Rectal smooth muscle tissue (tissue), 1 donor: ENCODE results near the gene PLXDC1.

Experiments
- H3K27ac ChIP-seq: one replicate; pipeline ENCODE4 v1.7.0; 2013; ENCODE audit warnings: low read depth, low read length, inconsistent platforms
- H3K27me3 ChIP-seq: one replicate; pipeline ENCODE4 v1.7.0; 2013; ENCODE audit warnings: low read length; ENCODE audit not compliant: control insufficient read depth, insufficient read depth
- H3K36me3 ChIP-seq: one replicate; pipeline ENCODE4 v1.7.0; 2013; ENCODE audit warnings: low read length; ENCODE audit not compliant: control insufficient read depth, insufficient read depth
- H3K4me1 ChIP-seq: one replicate; pipeline ENCODE4 v1.7.0; 2013; ENCODE audit warnings: low read length; ENCODE audit not compliant: control insufficient read depth, insufficient read depth
- H3K4me3 ChIP-seq: one replicate; pipeline ENCODE4 v1.7.0; 2013; ENCODE audit warnings: low read length
- H3K9ac ChIP-seq: one replicate; pipeline ENCODE4 v1.7.0; 2013; ENCODE audit warnings: low read length

Gene PLXDC1

DNA sequence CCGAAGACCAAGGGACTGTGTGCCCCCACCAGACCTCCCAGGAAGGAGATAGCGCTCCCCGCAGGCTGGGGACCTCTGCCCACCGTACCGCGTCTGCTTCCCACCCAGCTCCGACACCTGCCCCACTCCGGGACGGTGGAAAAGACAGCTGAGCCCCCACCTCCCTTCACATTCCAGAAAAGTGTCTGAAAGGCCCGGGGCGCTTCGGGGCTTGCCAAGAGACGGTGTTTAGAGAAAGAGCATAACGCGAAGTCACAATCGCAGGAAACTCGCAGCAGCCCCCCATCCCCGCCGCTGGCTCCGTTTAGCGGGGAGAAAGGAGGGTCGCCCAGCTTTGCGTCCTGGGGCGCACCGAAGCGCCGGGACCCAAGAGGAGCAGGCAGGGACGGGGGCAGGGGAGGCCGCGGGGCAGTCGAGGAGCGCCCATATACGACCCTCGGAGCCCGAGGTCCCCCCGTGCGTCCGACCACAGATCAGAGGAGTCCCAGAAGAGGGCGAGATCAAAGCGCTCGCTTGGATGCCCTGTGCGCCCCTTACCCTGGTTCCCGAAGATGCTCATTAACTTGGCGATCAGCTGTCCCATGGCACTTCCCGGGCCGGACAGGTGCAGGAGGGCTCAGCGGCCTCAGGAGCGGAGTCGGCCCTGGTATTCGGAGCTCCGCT, 13.9 kb upstream of the PLXDC1 start:
- Histone ChIP-seq H3K9ac (no peak overlapping the region), H3K36me3 (no peaks in the 10 kb centered on the region), H3K27me3 (no peaks in the 10 kb centered on the region), H3K27ac (no peak overlapping the region), H3K4me3 (peak overlapping the region; percentile 76), H3K4me1 (peaks cover 2% of the 10 kb centered on the region)

DNA sequence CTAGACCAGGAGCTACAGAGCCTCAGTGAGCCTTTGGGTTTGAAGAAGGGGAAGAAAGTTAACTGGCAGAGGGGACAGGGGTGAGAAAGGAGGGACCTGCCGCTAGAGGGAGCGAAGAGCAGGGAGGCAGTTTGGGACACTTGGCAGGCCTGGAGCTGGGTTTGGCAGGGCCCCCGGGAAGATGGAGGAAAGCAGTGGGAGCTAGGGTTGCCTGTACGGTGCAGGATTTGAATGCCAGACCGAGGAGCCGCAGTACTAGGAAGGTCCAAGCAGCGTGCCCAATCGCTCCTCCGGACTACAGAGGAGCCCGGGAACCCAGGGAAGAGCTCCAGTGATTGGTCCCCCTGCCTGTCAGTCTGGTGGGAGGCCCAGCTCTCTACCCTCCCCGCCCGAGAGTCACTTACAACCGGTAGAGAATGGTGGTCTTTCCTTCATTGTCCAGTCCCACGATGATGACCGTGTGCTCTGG, 13.3 kb upstream of the PLXDC1 start:
- no peak overlapping the region for H3K27ac ChIP-seq
- no peak overlapping the region for H3K9ac ChIP-seq
- H3K36me3 ChIP-seq, result no peaks in the 10 kb centered on the region
- H3K4me3 ChIP-seq, result peak overlapping the region; percentile 76
- H3K27me3 ChIP-seq, result no peaks in the 10 kb centered on the region
- H3K4me1 ChIP-seq, result peaks cover 2% of the 10 kb centered on the region

DNA sequence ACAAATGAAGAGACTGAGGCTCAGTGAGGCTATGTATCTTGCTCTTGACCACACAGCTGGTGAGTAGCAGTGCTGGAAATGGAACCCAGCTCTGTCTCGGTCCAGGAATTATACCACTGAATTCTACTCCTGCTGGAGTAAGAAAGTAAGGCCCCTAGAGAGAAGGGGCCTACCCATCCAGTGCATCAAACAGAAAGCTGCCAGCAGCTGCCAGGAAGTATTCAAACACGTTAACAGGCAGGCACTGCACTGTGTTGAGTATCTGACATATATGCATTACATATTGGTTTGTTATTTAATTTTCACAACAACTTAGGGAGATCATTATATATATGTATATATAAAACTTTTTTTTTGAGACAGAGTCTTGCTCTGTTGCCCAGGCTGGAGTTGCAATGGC, 10.5 kb upstream of the PLXDC1 start:
- H3K27me3 ChIP-seq, result no peaks in the 10 kb centered on the region
- no peaks in the 10 kb centered on the region for H3K36me3 ChIP-seq
- H3K4me1 ChIP-seq, result peaks cover 2% of the 10 kb centered on the region
- H3K9ac ChIP-seq, result no peak overlapping the region
- H3K4me3 ChIP-seq, result no peak overlapping the region
- H3K27ac ChIP-seq, result no peak overlapping the region

DNA sequence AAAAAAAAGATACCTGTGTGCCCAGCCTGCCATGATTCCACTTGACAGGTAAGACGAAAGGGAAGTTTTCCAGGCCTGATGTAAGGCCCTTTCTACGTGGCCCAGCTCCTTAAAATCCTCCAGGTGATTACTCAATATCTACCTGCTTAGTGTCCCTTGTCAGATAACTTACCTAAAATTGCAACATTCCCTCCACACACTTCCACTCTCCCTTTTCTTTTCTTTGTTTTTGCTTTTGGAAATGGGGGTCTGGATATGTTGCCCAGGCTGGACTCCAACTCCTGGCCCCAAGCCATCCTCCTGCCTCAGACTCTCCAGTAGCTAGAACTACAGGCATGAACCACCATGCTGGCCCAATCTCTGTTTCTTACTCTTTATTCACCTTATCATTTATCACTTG, 7.2 kb upstream of the PLXDC1 start:
- Histone ChIP-seq H3K36me3 (no peaks in the 10 kb centered on the region), H3K27me3 (no peaks in the 10 kb centered on the region), H3K9ac (no peak overlapping the region), H3K4me1 (no peaks in the 10 kb centered on the region), H3K4me3 (no peak overlapping the region), H3K27ac (no peak overlapping the region)

DNA sequence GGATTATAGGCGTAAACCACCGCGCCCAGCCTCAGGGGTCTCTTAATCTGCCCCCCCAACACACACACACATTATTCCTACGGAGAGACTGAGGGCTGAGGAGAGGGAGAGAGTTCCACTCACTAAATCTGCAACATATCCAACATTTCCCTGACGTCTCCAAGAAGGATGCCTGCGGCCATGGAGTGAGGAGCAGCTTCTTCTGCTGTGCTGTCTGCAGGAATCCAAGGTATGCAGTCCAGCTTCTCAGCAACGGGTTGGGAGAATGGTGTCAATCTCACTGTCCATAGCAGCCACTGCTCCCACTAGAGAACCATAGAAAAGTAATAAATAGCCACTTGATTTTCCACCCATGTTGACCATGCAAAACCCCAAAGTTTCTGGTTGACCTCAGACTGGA, 5.1 kb upstream of the PLXDC1 start:
- H3K4me3 ChIP-seq, result no peak overlapping the region
- no peaks in the 10 kb centered on the region for H3K36me3 ChIP-seq
- H3K9ac ChIP-seq, result no peak overlapping the region
- no peaks in the 10 kb centered on the region for H3K27me3 ChIP-seq
- H3K27ac ChIP-seq, result no peak overlapping the region
- H3K4me1 ChIP-seq, result no peaks in the 10 kb centered on the region

DNA sequence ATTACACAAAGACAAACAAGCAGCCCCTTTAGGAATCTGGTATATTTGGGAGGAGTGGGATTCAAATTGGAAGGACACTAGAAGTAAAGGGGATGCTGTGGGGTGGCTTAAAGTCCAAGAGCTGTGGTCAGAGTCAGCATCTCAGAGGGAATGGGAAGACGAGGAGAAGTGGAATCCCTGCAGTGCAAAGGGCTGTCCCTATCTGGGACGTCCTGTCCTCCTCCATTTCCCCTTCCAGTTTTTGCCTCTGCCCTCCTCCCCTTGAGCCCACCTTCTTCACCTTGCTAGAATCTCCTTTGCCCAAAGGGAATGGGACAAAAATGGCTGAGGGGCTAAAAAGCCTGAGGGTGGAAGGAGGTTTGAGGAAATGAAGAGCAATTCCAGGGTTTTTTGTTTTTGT, 4.2 kb upstream of the PLXDC1 start:
- Histone ChIP-seq H3K27me3 (peaks cover 4% of the 10 kb centered on the region), H3K36me3 (no peaks in the 10 kb centered on the region), H3K4me3 (no peak overlapping the region), H3K9ac (no peak overlapping the region), H3K27ac (no peak overlapping the region), H3K4me1 (no peaks in the 10 kb centered on the region)

DNA sequence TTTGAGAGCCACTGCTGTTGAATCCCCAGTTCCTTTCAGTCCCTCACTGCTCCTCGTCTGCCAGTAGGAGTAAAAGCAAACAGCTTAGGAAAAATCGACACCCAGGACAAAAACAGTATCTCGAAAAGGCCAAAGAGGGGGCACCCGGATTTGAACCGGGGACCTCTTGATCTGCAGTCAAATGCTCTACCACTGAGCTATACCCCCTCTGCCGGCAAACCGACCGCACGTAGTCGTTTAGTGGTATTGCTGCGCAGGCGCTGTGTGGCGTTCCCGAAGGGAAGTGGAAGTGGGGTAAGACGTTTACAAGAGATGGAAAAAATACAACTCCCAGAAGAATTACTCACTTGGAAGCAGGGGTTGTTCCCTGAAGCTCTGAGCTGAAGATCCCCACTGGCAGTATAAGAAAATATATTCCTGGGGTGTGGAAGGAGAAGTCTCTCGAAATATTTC, 2.2 kb upstream of the PLXDC1 start:
- H3K4me1 ChIP-seq, result no peaks in the 10 kb centered on the region
- peak overlapping the region; percentile 99 for H3K4me3 ChIP-seq
- H3K9ac ChIP-seq, result peak overlapping the region; percentile 85
- no peaks in the 10 kb centered on the region for H3K36me3 ChIP-seq
- peak overlapping the region; percentile 81 for H3K27ac ChIP-seq
- H3K27me3 ChIP-seq, result peaks cover 6% of the 10 kb centered on the region

DNA sequence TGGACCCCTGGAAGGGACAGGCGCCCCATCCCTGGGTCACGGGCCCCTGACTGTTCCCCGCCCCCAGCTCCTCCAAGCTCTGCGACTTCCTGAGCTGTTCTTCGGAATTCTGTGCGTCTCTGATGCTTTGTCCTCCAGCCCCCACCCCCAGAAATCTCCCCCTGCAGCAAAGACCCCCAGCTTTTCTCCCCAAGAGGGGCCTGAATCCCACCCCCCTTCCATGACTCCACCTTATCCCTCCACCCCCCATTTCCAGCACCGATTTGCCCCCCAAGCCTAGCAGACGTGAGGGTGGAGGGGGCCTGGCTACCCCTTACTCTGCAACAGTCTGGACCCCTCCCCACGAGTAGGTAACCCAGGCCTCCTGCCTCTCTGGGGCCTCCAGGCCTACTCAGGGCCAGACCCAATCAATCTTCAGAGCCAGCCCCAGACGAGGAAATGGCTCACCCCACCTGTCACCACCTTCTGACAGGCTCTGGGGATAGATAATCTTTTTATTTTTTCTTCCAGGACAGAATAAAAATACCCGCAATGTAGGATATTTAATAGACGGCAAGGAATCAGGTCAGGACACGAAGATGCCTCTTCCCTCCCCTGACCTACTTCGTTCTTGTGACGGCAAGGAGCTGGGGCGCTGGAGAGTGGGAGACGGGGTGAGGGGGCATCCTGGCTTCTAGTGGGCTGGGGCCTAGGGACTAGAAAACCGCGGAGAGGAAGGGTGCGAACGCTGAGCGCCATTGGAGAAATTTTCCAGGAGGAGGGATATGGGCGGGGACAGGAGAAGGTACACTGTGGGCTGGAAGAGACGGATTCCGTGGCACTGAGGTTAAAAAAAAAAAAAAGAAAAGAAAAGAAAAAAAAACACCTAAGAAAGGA, 744 bp upstream of the PLXDC1 start:
- H3K27me3 ChIP-seq, result peaks cover 6% of the 10 kb centered on the region
- H3K27ac ChIP-seq, result peak overlapping the region; percentile 43
- H3K4me3 ChIP-seq, result peak overlapping the region; percentile 64
- H3K36me3 ChIP-seq, result no peaks in the 10 kb centered on the region
- H3K4me1 ChIP-seq, result no peaks in the 10 kb centered on the region
- no peak overlapping the region for H3K9ac ChIP-seq

DNA sequence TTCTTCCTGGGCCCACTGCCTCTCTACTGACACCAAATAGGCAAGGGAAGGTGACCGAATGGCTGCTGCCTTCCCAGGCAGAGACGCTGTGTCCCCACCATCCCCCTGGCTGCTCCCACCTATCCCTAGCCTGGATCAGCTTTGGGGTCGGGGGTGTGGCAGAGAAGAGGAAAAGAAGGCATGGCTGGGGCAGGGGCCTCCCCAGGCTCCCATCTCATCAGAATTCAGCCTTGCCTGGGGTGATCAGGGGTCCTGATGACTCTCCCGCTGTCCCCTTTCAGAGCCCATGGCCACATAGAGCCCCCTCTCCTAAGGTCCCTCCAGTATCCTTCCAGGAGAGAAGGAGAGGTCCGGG, 665 bp downstream of the PLXDC1 start:
- H3K27ac ChIP-seq, result no peak overlapping the region
- H3K36me3 ChIP-seq, result no peaks in the 10 kb centered on the region
- H3K9ac ChIP-seq, result peak overlapping the region; percentile 1
- H3K4me3 ChIP-seq, result peak overlapping the region; percentile 48
- H3K27me3 ChIP-seq, result peaks cover 6% of the 10 kb centered on the region
- no peaks in the 10 kb centered on the region for H3K4me1 ChIP-seq

DNA sequence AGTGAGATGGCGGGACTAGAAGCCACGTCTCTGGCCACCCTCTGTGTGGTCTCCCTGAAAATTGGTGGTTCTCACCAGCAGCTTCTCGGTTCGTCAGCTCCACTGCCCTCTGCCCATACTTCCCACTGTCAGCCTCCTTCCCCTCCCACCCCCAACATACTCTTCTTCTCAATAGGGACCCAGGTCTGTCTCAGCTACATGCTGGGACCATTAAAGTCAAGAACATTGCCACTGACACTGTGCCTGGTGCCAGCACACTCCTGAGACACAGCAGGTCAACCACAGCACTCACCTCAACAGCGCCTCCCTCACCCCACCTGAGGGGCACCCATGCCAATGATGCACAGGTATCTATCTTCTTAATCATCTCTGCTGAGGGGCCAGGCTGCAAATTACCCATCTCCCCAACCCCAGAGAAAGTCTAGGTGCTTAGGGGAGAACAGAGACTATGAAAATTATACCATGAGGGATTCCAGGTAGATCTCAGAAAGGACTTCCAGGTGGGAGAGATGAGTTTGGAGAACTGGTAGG, 1.3 kb downstream of the PLXDC1 start:
- peak overlapping the region; percentile 3 for H3K4me3 ChIP-seq
- H3K27me3 ChIP-seq, result peaks cover 6% of the 10 kb centered on the region
- no peak overlapping the region for H3K27ac ChIP-seq
- no peaks in the 10 kb centered on the region for H3K36me3 ChIP-seq
- no peak overlapping the region for H3K9ac ChIP-seq
- H3K4me1 ChIP-seq, result no peaks in the 10 kb centered on the region

DNA sequence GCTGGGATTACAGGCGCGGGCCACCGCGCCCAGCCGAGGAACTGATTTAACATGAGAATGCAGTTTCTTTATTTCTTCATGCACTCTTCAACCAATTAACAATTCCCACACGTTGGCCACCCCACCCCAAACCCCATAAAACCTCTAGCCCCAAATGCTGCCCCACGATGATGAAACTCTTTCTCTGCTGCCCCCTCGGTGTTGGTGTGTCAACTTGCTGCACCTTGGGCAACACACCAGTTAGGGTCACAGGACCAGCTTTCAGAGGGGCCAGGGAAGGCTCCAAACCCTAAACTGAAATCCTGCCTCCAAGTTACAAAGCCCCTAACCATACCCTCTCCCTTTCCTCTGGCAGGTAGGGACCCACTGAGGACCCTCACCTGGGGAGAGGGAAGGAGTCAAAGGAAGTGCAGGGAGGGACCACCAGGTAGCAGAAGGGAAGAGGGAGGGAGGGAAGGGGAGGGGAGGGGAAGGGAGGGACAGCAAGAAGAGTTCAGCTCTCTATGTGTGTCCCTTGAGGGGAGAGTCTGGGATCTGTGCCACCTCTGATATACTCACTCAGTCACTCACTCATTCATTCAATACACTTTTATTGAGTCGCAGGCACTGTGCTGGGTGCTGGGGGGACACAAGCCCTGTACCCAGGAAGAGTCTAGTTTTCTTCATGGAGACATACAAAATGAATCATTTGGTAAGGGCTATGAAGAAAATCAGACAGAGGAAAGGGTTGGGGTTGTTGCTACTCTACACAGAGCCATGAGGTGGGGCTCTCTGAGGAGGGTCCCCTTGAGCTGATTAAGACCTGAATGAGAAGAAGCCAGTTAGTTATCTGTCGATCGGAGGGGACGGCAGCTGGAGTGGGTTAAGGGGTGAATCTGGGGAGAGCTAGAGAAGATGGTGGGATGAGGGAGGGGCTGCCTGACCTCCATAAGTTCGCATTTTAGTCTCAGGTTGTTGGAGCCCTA, 3.9 kb downstream of the PLXDC1 start:
- Histone ChIP-seq H3K4me1 (no peaks in the 10 kb centered on the region), H3K36me3 (no peaks in the 10 kb centered on the region), H3K9ac (no peak overlapping the region), H3K27ac (no peak overlapping the region), H3K27me3 (peaks cover 6% of the 10 kb centered on the region), H3K4me3 (no peak overlapping the region)

DNA sequence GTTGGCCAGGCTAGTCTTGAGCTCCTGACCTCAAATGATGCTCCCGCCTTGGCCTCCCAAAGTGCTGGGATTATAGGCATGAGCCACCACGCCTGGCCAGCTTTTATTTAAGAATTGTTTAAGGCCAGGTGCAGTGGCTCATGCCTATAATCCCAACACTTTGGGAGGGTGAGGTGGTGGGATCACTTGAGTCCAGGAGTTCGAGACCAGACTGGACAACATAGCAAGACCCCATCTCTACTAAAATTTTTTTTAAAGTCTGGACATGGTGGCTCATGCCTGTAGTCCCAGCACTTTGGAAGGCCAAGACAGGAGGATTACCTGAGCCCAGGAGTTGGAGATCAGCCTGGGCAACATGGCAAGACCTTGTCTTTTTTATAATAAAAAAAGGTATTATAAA, 5.2 kb downstream of the PLXDC1 start:
- no peaks in the 10 kb centered on the region for H3K36me3 ChIP-seq
- peaks cover 6% of the 10 kb centered on the region for H3K27me3 ChIP-seq
- H3K27ac ChIP-seq, result no peak overlapping the region
- no peak overlapping the region for H3K4me3 ChIP-seq
- no peak overlapping the region for H3K9ac ChIP-seq
- no peaks in the 10 kb centered on the region for H3K4me1 ChIP-seq
